ENCODE measurements around the gene PTCD1.
A peak's percentile ranks its signal among the peaks of the same experiment; 100 is the strongest.

The PTCD1 gene

DNA sequence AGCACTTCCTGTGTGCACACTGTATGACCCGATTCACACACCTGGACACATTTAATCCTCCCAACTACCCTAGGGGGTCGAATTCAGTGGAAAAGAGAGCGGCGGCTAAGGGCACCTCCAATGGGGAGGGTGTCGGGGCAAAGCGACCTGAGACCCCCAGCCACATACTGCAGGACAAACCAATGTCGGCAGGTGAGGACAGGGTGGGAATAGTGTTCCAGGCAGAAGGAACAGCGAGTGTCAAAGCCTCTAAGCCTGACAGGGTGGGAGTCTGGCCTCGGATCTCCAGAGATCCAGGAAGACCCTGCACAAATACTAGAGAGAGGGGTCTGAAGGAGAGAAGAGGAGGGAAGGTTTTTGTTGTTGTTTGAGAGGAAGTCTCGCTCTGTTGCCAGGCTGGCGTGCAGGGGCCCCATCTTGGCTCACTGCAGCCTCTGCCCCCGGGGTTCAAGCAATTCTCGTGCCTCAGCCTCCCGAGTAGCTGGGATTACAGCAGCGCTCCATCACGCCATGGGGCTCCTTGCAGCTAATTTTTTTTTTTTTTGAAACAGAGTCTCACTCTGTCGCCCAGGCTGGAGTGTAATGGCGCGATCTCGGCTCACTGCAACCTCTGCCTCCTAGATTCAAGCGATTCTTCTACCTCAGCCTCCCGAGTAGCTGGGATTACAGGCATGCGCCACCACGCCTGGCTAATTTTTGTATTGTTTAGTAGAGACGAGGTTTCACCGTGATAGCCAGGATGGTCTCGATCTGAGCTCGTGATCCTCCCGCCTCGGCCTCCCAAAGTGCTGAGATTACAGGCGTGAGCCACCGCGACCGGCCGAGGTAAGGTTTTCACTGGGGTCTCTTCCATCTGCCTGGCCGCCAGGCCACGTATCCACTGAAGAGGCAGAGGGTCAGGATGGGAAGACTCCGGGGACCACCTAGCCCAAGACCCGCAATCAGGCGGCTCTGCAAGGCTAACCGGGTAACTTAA, 65.2 kb downstream of the PTCD1 start:
- no peaks in the 10 kb centered on the region for H3K9me2 ChIP-seq (replicated peaks; ENCODE audit: control insufficient read depth, low read length)
- H3K9me3 ChIP-seq (ENCODE audit: control insufficient read depth, insufficient read depth, low read length): no peaks in the 10 kb centered on the region
- no peaks in the 10 kb centered on the region for H3K27me3 ChIP-seq (ENCODE audit: control insufficient read depth, low read length)
- no peak for TF ChIP-seq EZH2phosphoT487 (IDR thresholded peaks at IDR 0.05; ENCODE audit: borderline replicate concordance, low read length)
- TF ChIP-seq, protein P1, sequence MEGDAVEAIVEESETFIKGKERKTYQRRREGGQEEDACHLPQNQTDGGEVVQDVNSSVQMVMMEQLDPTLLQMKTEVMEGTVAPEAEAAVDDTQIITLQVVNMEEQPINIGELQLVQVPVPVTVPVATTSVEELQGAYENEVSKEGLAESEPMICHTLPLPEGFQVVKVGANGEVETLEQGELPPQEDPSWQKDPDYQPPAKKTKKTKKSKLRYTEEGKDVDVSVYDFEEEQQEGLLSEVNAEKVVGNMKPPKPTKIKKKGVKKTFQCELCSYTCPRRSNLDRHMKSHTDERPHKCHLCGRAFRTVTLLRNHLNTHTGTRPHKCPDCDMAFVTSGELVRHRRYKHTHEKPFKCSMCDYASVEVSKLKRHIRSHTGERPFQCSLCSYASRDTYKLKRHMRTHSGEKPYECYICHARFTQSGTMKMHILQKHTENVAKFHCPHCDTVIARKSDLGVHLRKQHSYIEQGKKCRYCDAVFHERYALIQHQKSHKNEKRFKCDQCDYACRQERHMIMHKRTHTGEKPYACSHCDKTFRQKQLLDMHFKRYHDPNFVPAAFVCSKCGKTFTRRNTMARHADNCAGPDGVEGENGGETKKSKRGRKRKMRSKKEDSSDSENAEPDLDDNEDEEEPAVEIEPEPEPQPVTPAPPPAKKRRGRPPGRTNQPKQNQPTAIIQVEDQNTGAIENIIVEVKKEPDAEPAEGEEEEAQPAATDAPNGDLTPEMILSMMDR (IDR thresholded peaks at IDR 0.05; ENCODE audit: low read depth, low read length, poor library complexity, severe bottlenecking): no peak
- H3K79me2 ChIP-seq (ENCODE audit: control insufficient read depth, low read length): peaks cover 37% of the 10 kb centered on the region
- H3K4me2 ChIP-seq (ENCODE audit: low read length): peak overlapping the region; percentile 93
- H4K20me1 ChIP-seq (ENCODE audit: control insufficient read depth, insufficient read depth, low read depth, low read length): 0 out of 2 replicates have a peak, but pooled peaks cover 8% of the 10 kb centered on the region
- H3K4me1 ChIP-seq (ENCODE audit: control insufficient read depth, low read length): peaks cover 37% of the 10 kb centered on the region
- H3F3A ChIP-seq (ENCODE audit: control insufficient read depth, insufficient read depth): peaks cover 25% of the 10 kb centered on the region
- peaks cover 25% of the 10 kb centered on the region for H3K36me3 ChIP-seq (ENCODE audit: control insufficient read depth, low read length)
- no peak overlapping the region for H3K27ac ChIP-seq (ENCODE audit: low read depth, low read length)
- H3K4me3 ChIP-seq (ENCODE audit: low read length): peak overlapping the region; percentile 82

DNA sequence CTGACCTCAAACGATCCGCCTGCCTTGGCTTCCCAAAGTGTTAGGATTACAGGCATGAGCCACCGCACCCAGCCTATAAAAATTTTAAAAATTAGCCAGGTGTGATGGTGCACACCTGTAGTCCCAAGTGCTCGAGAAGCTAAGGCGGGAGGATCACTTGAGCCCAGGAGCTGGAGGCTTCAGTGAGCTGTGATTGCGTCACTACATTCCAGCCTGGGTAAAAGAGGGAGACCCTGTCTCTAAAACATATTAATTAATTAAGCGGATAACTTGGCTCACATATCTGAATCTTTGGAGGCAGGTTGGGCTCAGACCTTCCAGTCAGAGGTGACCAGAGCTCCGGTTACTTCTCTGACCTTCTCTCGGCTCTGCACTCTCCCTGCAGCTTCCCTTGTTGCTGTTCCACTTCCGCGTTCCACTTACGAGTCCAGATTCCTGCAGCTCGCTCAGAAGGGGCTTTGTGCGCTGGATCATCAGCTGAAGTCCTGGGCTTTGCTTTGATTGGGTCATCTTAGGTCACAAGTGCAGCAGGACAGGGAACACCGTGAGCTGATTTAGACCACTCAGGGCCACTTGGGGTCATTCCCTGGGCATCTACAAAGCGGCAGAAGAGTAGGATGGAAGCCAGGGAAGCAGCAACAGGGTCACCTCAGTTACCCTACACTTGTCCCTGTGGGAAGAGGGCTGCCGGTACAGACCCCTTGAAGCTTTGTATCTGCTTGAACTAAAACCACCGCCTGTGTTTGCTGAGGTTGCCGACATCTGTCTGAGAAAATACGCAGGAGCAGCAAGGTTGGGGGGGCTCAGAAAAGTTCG, 66.1 kb downstream of the PTCD1 start:
- peaks cover 28% of the 10 kb centered on the region for H3K4me1 ChIP-seq (ENCODE audit: control insufficient read depth, low read length)
- H3K27ac ChIP-seq (ENCODE audit: low read depth, low read length): no peak overlapping the region
- no peaks in the 10 kb centered on the region for H3K9me3 ChIP-seq (ENCODE audit: control insufficient read depth, insufficient read depth, low read length)

DNA sequence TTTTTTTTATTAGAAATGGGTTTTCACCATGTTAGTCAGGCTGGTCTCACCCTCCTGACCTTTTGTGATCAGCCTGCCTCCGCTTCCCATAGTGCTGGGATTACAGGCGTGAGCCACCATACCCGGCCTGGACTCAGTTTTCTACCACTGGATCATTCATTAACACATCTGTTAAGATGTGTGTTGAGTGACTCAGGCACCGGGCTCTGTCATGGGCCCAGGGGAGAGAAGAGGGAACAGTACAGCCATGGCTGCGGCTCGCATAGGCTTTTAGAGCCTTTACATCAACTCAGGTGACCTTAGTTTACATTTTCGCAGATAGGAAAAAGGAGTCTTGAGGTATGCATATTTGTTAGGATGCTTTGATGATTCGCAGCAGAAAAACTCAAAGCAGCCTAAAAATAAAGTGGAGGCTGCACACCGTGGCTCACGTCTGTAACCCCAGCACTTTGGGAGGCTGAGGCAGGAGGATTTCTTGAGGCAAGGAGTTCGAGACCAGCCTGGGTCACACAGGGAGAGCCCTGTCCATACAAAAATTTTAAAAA, 67.2 kb downstream of the PTCD1 start:
- H3K4me3 ChIP-seq (ENCODE audit: low read length): no peak overlapping the region
- H3K36me3 ChIP-seq (ENCODE audit: control insufficient read depth, low read length): peaks cover 16% of the 10 kb centered on the region
- TF ChIP-seq, protein P1 (IDR thresholded peaks at IDR 0.05; ENCODE audit: low read depth, low read length, poor library complexity, severe bottlenecking): no peak
- H3K4me2 ChIP-seq (ENCODE audit: low read length): no peak overlapping the region
- H3K27me3 ChIP-seq (ENCODE audit: control insufficient read depth, low read length): no peaks in the 10 kb centered on the region
- H4K20me1 ChIP-seq (ENCODE audit: control insufficient read depth, insufficient read depth, low read depth, low read length): 0 out of 2 replicates have a peak, but pooled peaks cover 8% of the 10 kb centered on the region
- H3K79me2 ChIP-seq (ENCODE audit: control insufficient read depth, low read length): peaks cover 20% of the 10 kb centered on the region
- H3K4me1 ChIP-seq (ENCODE audit: control insufficient read depth, low read length): peaks cover 18% of the 10 kb centered on the region
- H3K27ac ChIP-seq (ENCODE audit: low read depth, low read length): no peak overlapping the region
- peaks cover 11% of the 10 kb centered on the region; the same call in 1 of the 2 replicates for H3F3A ChIP-seq (ENCODE audit: control insufficient read depth, insufficient read depth)
- no peaks in the 10 kb centered on the region for H3K9me2 ChIP-seq (replicated peaks; ENCODE audit: control insufficient read depth, low read length)
- no peaks in the 10 kb centered on the region for H3K9me3 ChIP-seq (ENCODE audit: control insufficient read depth, insufficient read depth, low read length)

More for the DNA sequence above, 66.1 kb downstream of the PTCD1 start:
- Histone ChIP-seq H3K79me2 (ENCODE audit: control insufficient read depth, low read length) (peaks cover 30% of the 10 kb centered on the region), H3F3A (ENCODE audit: control insufficient read depth, insufficient read depth) (peaks cover 17% of the 10 kb centered on the region), H3K36me3 (ENCODE audit: control insufficient read depth, low read length) (peaks cover 17% of the 10 kb centered on the region), H3K9me2 (replicated peaks; ENCODE audit: control insufficient read depth, low read length) (no peaks in the 10 kb centered on the region), H3K4me3 (ENCODE audit: low read length) (no peak overlapping the region), H4K20me1 (ENCODE audit: control insufficient read depth, insufficient read depth, low read depth, low read length) (0 out of 2 replicates have a peak, but pooled peaks cover 8% of the 10 kb centered on the region), H3K4me2 (ENCODE audit: low read length) (no peak overlapping the region), H3K27me3 (ENCODE audit: control insufficient read depth, low read length) (no peaks in the 10 kb centered on the region)
- TF ChIP-seq, protein P1 (IDR thresholded peaks at IDR 0.05; ENCODE audit: low read depth, low read length, poor library complexity, severe bottlenecking): no peak
- TF ChIP-seq EZH2phosphoT487 (IDR thresholded peaks at IDR 0.05; ENCODE audit: borderline replicate concordance, low read length): no peak

All from DOHH2 (cell line).